ENCODE data around the gene DDI2.
A peak's percentile ranks its signal among the peaks of the same experiment; 100 is the strongest.
"Not testable (repeated sequence)": the region's sequence is repeated elsewhere in the genome, so short reads cannot be mapped to it uniquely, and the experiment has no call there.

DDI2 gene

DNA sequence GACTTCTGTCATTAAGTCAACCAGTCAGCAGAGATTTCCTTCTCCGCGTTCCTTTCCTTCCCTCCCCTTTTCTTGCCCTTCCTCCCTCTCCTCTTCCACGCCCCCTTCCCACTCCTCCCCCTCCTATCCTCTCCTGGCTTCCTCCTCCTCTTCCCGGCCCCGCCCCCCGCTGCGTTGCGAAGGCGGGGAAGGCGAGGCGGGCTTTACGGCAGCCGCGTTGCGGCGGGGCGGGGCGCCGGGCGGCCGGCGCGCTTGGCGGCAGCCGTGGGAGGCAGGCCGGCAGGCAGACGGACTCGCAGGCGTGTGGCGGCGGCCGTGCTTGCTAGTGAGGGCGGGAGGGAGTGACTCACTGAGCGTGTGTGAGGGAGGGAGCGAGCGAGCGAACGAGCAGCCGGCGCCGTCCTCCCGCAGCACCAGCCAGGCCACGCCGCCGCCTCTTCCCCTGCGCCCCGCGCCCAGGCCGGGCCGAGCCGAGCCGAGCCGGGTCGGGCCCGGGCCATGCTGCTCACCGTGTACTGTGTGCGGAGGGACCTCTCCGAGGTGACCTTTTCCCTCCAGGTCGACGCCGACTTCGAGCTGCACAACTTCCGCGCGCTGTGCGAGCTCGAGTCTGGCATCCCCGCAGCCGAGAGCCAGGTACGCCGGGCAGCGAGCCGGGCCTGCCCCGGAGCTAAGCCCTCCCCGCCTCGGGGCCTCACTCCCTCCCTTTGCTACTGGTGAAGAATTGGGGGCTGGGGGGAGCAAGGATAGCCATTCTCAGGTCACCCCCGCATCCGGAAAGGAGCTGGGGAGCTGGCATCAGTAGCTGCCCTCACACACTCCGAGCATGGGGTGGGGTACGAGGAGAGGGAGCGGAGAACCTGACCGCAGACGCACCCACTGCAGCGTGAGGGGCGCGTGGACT lies at the start of gene DDI2:
DDI2 (plus strand) TSS at position 286 of the 904 bp plus-strand sequence; CDS start at position 499, 213 bp downstream.
- peak; percentile 94 for DNase-seq

DNA sequence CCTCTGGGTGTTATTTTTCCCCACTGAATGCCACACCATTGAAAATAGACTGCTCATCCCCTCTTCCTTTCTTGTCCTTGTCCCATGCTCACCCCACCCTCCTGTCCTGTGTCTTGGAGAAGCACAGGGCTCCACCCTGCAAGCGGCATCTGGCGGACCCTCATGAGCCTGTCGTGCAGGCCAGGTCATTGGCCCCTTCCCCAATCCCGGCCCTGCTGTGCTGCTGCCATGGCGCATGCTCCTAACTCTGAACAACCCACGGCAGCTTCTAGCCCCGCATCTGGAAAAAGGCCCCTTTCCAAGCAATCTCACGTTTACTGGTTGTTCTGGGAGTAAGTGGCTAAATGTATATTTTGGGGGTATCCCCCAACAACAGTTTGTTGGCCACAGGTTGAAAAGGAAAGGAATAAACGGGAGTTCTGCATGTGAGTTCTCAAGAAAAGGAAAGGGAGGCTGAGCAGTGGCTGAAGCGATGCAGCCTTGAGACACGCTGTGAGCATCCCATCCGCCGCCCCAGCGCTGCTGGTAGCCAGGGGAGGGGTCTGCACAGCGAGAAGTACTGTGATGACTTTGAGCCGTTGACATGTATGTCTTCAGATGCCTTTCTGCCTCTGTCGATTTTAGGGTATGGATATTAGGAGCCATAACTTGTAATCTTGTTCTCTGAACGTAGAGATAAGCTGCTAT lies 48.7 kb upstream of the DDI2 start:
- DNase-seq: no peak

DNA sequence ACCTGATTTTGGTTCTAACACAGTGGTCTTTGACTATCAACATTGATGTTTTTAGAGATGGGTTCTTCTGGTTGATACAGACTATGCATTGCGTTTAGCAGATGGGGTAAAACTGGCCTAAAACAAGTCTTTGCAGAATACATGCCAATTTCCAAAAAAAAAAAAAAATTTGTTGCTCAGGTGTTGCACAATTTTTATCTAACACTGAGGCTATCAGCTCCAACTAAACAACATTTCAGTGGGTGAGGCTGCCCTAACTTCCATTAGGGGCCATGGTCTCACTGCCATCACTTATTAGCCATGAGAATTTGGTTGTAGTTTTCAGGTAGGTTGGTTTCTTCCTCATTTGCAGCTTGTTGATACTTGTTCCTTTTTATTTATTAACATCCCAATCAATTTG lies 46.4 kb upstream of the DDI2 start:
- DNase-seq: no peak

DNA sequence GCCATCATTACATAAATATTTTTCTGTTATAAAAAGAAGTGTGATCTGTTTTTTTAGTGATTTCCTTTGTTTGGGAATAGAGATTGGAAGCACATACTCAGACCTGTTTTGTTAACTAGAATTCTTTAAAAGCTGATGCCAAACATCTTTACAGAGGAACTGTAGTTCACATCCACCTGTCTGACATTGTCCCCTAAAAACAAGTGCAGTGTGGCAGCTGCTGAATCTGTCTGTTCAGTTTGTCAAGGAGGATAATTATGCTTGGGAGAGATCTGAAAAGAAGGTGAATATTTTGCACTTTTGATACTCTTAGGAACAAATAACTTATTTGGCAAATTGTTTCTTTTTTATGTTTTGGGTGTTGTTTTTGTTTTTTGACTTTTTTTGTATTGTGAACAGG lies 46.0 kb upstream of the DDI2 start:
- DNase-seq: no peak

DNA sequence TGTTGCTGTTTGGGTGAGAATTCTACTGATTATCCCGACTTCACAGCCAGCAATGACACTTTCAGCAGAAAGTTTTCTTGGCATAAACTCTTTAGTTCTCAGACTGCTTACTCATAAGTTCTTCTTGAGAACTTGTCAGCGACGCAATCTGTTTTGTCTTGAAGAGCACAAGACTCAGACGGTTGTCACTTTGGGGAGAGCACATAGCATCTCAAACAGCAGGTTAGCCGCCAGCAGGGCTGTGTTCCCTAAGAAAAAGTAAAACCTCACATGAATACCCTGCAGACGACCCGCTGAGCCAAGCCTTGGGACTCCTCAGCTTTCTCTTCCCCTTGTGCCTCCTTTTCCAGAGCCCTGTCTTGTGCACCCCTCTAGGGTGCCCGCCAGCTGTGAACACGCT lies 43.8 kb upstream of the DDI2 start:
- no peak for DNase-seq

DNA sequence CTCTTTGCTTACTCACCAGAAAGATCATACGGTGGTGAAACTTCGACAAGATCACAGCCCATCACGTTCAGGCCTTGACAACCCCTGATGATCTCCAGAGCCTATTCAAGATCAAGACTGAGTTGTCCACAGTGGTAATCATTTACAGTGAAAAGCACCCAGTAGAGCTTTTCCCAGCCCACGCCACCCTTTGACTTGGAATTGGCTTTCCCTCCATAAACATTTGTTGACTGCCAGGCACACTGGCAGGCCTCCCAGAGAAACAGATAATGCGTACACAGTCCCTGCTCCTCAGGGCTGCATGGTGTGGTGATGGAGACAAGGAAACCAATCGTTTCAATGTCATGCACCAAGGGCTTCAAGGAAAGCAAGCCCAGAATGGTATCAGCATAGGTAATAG lies 42.5 kb upstream of the DDI2 start:
- DNase-seq: no peak

DNA sequence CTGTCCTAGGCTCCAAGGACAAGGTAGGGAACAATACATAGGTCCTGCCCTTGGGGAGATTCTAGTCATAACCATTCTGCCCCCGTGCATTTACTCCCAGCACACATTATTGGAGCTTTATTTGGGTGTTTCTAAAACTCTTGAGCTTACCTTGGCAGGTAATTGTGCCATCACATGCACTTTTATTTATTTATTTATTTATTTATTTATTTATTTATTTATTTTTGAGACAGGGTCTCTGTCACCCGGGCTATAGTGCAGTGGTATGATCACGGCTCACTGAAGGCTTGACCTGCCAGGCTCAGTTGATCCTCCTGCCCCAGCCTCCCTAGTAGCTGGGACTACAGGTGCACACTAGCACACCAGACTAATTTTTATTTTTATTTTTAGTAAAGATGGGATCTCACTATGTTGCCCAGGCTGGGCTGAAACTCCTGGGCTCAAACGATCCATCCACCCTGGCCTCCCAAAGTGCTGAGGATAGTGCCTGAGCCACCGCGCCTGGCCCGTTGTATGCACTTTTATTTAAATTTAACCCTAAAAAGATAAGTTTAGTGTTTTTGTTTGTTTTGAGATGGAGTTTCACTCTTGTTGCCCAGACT lies 41.6 kb upstream of the DDI2 start:
- no peak for DNase-seq

DNA sequence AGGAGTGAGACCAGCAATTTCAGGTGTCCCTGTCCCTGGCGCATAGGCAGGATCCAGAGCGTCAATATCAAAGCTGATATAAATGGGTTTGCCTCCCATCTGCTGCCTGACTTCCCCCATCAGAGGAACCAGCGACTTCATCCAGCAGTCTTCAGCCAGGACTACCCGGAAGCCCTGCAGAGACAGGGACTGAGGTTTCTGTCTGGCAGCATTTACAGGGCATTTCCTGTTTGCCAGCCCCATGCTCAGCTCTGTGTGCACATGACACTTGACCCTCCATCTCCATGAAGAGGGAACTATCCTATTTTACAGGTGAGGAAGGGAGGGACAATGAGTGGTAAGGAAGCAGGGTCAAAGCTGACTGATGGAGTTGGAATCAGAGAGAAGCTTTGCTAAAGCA lies 39.6 kb upstream of the DDI2 start:
- no peak for DNase-seq

DNA sequence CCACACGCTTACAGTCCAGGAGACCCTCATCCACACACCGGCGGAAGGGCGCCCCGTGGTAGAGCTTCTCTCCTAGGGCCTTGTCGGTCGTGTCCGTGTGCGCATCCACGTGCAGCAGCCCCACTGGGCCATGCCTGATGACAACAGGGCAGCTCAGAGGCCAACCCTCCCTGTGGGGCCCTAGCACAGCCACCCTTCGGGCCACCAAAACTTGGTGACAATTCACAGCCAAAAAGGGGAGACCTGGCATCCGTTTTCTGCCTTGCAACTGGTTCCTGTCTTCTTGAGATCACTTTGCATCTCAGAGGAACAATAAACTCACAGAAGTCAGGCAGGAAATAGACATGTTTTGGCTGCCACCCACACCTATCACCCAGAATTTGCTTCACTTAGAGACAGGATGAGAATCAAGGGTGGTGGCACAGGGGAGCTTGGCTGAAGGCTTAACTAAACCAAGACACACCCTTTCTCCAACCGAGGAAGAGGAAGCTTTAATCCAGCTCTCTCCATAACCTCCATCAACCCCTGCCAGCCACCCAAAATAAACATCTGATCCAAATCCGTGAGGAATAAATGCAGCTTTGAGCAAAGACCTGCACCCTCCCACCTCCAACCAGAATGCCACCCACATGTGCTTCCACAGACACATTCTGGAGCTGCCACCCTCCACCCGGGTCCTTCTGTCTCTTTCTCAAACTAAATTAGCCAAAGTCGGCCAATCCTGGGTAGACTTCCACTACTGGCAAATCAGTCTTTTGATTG lies 38.2 kb upstream of the DDI2 start:
- DNase-seq: no peak

DNA sequence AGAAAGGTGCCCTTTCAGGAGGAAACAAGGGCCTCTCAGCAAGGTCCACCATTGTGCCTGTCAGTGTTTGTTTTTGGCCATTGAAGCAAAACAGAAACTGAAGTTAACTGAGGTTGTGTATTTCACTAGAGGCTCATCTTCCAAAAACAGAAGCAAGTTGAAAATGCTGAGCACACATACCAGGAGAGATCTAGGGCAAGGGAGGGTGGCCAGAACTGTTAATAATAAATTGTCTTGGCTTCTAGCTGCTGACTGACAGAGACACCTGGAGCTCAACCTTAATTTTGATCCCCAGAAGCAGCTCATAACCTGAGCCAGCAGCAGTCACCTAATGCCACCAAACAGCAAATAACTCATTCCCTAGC lies 37.6 kb upstream of the DDI2 start:
- DNase-seq: no peak

DNA sequence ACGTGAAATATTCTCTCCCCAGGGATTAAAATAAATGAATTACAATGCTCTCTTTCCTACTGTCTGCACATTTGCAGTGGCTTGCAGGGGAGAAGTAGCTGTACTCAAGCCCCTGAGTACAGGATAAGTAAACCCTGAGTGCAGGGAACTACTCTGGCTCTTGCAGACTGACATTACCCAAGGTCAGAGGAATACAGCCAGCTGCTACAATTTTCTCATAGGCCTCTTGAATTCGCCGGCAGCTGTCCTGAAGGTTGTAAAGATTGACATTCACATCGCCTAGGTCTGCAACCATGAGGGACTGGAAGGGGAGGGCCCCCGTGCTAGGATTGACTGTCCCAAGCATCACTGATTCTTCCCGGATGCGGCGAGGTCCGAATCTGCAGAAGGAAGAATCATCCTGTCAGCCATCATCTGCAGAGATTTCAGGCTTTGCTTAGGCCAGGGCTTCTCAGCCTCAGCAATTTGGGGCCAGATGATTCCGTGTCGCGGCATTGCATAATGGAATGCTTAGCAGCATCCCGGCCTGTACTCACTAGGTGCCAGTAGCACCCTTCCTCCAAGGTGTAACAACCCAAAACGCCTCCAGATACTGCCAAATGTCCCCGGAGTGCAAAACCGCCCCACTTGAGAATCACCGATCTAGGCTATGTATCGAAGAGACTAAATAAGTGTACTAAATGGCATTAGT lies 34.1 kb upstream of the DDI2 start:
- no peak for DNase-seq

DNA sequence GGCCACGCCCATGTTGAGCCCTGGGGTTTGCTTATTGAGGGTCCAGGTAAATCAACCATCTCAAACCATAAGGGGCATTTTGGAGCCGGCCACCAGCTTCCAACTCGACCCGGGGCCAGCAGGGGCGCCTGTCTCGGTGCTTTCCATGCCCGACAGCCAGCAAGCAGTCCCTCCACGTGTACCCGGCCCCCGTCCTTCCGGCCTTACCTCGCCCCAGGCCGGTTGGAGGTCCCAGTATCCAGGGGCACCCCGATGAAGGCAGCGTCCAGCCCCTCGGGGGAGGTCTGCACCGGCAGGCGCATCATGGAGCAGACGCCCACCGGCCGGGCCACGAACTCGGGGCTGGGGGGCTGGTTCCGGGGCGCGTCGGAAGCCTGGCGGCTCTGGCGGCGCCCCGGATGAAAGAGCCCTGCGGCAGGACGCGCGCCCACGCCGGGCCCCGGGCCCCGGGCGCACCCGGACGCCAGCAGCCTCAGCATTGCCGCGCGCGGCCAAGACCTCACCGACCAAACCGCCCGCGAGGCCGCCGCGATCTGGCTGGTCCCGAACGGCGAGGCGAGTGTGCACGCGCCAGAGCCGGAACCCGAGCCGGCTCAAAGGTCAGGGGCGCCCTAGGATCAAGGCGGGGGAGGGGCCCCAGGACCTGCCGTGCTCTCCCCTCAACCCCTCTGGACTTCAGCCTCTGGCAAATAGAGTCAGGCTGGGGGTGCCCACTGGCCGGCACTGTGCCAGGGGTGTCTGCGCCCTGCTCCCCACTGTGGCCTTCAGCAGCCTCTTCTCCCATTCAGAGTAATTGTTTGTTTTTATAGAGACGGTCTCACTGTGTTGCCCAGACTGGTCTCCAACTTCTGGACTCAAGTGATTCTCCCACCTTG lies 32.5 kb upstream of the DDI2 start, which contains the start of gene AGMAT:
AGMAT (minus strand) TSS at position 563 of the 875 bp plus-strand sequence; CDS start at position 479, 84 bp downstream.
- peak; percentile 17 for DNase-seq

DNA sequence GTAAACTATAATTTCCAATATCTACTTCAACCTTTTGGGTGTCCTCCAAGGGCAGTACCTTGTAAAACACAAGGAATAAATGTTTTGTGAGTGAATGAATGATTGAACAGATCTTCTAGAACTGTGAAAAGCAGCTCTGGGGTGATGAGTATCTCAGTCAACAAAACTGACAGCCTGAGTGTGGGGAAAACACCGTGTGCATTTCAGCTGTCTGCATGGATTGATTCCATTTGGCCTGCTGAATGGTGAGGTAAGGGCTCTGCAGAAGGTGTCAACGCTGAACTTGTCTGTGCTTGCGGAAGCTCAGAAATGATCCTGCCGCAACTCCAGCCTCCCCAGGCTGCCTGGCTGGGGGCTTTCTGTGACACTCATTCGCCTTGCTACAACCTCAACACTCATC lies 25.0 kb upstream of the DDI2 start:
- no peak for DNase-seq

DNA sequence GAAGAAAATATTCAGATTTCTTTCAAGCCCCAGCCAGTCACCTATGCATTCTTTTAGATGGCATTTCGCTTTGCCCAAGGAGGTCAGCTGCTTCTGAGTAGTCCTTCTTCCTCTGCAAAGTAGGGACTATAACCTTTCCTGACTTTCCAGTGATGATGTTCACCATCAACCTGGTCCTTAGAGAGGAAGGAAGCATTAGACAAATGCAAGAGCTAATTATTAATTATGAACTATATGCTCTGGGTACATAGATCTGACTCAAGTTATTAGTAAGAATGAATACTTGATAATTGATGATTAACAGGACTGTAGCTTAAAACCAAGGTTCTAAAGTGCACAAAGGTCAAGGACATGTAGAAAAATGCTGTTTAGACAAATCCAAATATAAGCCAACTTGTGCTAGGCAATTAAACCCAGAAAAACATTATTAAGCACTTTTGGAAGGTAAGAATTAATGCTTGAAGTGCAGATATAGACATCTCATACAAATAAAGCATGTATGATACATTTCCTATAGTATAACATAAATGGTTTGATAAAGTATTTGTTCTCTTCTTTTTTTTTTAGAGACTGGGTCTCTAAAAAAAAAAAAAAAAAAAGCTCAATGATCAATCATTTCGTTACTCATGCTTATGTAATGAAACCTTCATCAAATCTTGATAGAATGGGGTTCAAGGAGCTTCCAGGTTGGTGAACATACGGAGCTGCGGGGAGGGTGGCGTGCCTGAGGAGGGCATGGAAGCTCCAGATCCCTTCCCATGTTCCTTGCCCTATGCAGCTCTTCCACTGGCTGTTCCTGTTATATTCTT lies 21.2 kb upstream of the DDI2 start:
- DNase-seq: no peak

DNA sequence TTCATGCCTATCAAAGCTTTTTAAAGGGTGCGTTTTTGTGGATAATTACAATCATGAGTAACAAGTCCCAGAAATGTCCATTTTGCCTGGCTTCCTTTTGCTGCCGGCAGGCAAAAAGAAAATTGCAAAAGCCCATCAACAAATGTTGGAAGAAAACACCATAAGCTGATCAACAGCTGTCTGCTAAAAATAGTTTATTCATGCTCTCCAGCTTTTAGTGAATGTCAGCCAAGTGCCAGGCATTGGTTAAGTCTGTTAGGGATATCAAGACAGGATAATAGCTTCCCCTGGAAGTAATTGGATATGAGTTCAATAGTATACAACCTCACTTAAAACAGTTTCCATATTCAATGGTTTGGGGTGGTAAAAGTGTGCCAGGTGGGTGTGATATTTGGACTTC lies 18.8 kb upstream of the DDI2 start:
- DNase-seq: no peak

DNA sequence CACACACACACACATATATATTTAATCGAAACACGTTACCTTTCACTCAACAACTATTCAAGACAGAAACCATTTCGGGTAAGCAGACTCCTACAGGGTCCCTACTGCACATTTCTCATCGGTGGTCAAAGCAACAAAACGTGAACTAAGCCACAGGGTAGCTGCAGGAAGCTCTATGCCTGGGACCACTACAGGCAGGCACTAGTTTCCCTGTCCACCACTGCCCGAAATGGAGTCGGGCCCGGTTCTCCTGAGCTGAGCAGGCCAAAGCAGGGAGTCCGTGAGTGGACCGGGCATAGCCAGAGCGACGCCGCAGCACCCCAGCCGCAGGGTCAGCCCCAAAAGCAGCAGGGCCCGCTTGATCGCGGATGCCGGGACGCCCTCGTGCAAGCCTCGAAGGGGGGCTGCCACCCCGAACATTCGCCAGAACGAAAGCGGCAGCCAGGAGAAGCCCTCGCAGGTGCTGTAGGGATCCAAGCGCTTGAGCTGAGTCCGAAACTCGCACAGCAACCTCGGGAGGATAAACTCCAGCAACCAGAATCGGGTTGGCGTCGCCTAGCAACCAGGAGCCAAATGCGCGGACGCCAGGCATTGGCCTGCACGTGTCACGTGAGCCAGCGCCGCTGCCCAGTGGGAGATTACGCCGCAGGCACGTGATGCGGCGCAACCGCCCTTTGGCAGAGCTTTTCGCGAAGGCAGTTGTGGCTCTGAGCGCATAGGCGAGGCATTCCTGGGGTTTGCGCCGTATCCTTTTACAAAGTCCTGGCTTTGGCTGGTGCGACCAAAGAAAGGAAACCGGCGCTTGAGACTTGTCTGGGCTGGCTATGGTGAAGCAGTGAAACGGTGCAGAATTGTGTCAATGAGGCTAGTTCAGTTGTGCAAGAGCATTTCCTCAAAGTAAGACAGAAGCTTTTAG lies 13.9 kb upstream of the DDI2 start:
- DNase-seq: peak; percentile 98

DNA sequence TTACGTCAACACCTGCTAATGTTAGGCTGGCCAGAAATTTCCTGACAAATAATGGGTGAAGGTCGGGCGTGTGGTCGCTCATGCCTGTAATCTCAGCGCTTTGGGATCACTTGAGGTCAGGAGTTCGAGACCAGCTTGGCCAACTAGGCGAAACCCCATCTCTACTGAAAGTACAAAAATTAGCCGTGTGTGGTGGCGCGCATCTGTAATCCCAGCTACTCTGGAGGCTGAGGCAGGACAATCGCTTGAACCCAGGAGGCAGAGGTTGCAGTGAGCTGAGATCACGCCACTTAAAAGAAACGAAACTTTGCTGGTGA lies 13.3 kb upstream of the DDI2 start:
- not testable (repeated sequence) for DNase-seq

DNA sequence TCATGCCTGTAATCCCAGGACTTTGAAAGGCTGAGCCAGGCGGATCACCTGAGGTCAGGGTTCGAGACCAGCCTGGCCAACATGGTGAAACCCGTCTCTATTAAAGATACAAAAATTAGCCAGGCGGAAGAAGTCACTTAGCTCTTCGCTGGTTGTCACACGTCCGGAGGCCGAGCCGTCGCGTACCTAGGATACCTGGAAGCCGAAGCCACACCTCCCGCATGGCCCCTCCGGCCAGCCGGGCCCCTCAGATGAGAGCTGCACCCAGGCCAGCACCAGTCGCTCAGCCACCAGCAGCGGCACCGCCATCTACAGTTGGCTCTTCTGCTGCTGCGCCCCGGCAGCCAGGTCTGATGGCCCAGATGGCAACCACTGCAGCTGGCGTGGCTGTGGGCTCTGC lies 12.9 kb upstream of the DDI2 start:
- DNase-seq: not testable (repeated sequence)
